ENCODE data around the gene MAPK8IP3.

Gene MAPK8IP3

GRCh38 chr16:1792836-1793577 lies 87.0 kb downstream of the MAPK8IP3 start:
- Histone ChIP-seq H4K20me1 (ENCODE audit: insufficient read depth, low read length) (no peaks in the 10 kb centered on the region), H3F3A (ENCODE audit: insufficient read depth, low read length) (no peaks in the 10 kb centered on the region), H3K27ac (ENCODE audit: low read length) (no peak overlapping the region), H3K9me3 (replicated peaks; ENCODE audit: insufficient read depth, low read length) (no peaks in the 10 kb centered on the region), H3K27me3 (replicated peaks; ENCODE audit: insufficient read depth, low read length) (no peaks in the 10 kb centered on the region), H3K79me2 (ENCODE audit: low read length) (no peaks in the 10 kb centered on the region), H3K4me1 (ENCODE audit: low read length) (no peaks in the 10 kb centered on the region), H3K4me3 (ENCODE audit: low read length) (no peak overlapping the region), H3K36me3 (replicated peaks; ENCODE audit: insufficient read depth, low read length) (no peaks in the 10 kb centered on the region), H2AFZ (ENCODE audit: low read length) (no peak overlapping the region), H3K9me2 (replicated peaks; ENCODE audit: insufficient read depth, low read length) (no peaks in the 10 kb centered on the region), H3K9ac (ENCODE audit: low read length) (no peak overlapping the region), H3K4me2 (ENCODE audit: low read depth, low read length) (no peak overlapping the region)
- no peak for DNase-seq
- TF ChIP-seq EZH2phosphoT487 (IDR thresholded peaks at IDR 0.05; ENCODE audit: low read length): no peak
- TF ChIP-seq EZH2 (optimal IDR thresholded peaks at IDR 0.05; ENCODE audit: low read depth, low read length): no peak
- TF ChIP-seq, protein P1, sequence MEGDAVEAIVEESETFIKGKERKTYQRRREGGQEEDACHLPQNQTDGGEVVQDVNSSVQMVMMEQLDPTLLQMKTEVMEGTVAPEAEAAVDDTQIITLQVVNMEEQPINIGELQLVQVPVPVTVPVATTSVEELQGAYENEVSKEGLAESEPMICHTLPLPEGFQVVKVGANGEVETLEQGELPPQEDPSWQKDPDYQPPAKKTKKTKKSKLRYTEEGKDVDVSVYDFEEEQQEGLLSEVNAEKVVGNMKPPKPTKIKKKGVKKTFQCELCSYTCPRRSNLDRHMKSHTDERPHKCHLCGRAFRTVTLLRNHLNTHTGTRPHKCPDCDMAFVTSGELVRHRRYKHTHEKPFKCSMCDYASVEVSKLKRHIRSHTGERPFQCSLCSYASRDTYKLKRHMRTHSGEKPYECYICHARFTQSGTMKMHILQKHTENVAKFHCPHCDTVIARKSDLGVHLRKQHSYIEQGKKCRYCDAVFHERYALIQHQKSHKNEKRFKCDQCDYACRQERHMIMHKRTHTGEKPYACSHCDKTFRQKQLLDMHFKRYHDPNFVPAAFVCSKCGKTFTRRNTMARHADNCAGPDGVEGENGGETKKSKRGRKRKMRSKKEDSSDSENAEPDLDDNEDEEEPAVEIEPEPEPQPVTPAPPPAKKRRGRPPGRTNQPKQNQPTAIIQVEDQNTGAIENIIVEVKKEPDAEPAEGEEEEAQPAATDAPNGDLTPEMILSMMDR (IDR thresholded peaks at IDR 0.05; ENCODE audit: low read length): no peak

GRCh38 chr16:1793578-1794220 lies 87.7 kb downstream of the MAPK8IP3 start, which contains the start of gene IGFALS:
TSS of gene IGFALS (minus strand) at chr16:1793705. CDS start at chr16:1793652, 53 bp downstream.
- no peaks in the 10 kb centered on the region for H3K9me3 ChIP-seq (replicated peaks; ENCODE audit: insufficient read depth, low read length)
- H3K27ac ChIP-seq (ENCODE audit: low read length): no peak within 1 kb of the TSS
- no peak within 1 kb of the TSS for H3K4me3 ChIP-seq (ENCODE audit: low read length)
- H4K20me1 ChIP-seq (ENCODE audit: insufficient read depth, low read length): no peaks in the 10 kb centered on the region
- no peak for TF ChIP-seq EZH2phosphoT487 (IDR thresholded peaks at IDR 0.05; ENCODE audit: low read length)
- H3K4me1 ChIP-seq (ENCODE audit: low read length): no peaks in the 10 kb centered on the region
- H3K4me2 ChIP-seq (ENCODE audit: low read depth, low read length): no peak within 1 kb of the TSS
- H3K36me3 ChIP-seq (replicated peaks; ENCODE audit: insufficient read depth, low read length): no peaks in the 10 kb centered on the region
- no peak within 1 kb of the TSS for H2AFZ ChIP-seq (ENCODE audit: low read length)
- no peak within 1 kb of the TSS for H3K9ac ChIP-seq (ENCODE audit: low read length)
- DNase-seq: no peak
- no peaks in the 10 kb centered on the region for H3F3A ChIP-seq (ENCODE audit: insufficient read depth, low read length)
- H3K9me2 ChIP-seq (replicated peaks; ENCODE audit: insufficient read depth, low read length): no peaks in the 10 kb centered on the region
- no peaks in the 10 kb centered on the region for H3K27me3 ChIP-seq (replicated peaks; ENCODE audit: insufficient read depth, low read length)
- no peaks in the 10 kb centered on the region for H3K79me2 ChIP-seq (ENCODE audit: low read length)

- no peak overlapping the region for H3K4me3 ChIP-seq (ENCODE audit: low read length)
- H3K9ac ChIP-seq (ENCODE audit: low read length): no peak overlapping the region
- H3K9me2 ChIP-seq (replicated peaks; ENCODE audit: insufficient read depth, low read length): no peaks in the 10 kb centered on the region
- H3K9me3 ChIP-seq (replicated peaks; ENCODE audit: insufficient read depth, low read length): no peaks in the 10 kb centered on the region
- H3K79me2 ChIP-seq (ENCODE audit: low read length): no peaks in the 10 kb centered on the region
- DNase-seq: no peak
- no peaks in the 10 kb centered on the region for H3K27me3 ChIP-seq (replicated peaks; ENCODE audit: insufficient read depth, low read length)
- no peak overlapping the region for H3K27ac ChIP-seq (ENCODE audit: low read length)
- TF ChIP-seq, protein P1 (IDR thresholded peaks at IDR 0.05; ENCODE audit: low read length): no peak
- TF ChIP-seq EZH2phosphoT487 (IDR thresholded peaks at IDR 0.05; ENCODE audit: low read length): no peak
- TF ChIP-seq EZH2 (optimal IDR thresholded peaks at IDR 0.05; ENCODE audit: low read depth, low read length): no peak
- H2AFZ ChIP-seq (ENCODE audit: low read length): no peak overlapping the region
- H3K36me3 ChIP-seq (replicated peaks; ENCODE audit: insufficient read depth, low read length): no peaks in the 10 kb centered on the region
- H3K4me2 ChIP-seq (ENCODE audit: low read depth, low read length): no peak overlapping the region
- no peaks in the 10 kb centered on the region for H3K4me1 ChIP-seq (ENCODE audit: low read length)
- no peaks in the 10 kb centered on the region for H3F3A ChIP-seq (ENCODE audit: insufficient read depth, low read length)
- H4K20me1 ChIP-seq (ENCODE audit: insufficient read depth, low read length): no peaks in the 10 kb centered on the region
Measured at GRCh38 chr16:1794221-1794871, 88.4 kb downstream of the MAPK8IP3 start.
